K562 (cell line): ENCODE results near the gene TTLL4.

Experiments used
- POLR2A ChIP-seq: fragments of 450-650 bp; conservative IDR thresholded peaks from 2 replicates; pipeline ENCODE4 v1.6.1; 2016
- ZNF644 ChIP-seq: fragments of 200-800 bp; sonication (Bioruptor generic); IDR thresholded peaks from 2 replicates; pipeline ENCODE4 v1.6.1; 2016; ENCODE audit warnings: low read depth, missing genetic modification characterization, missing compliant biosample characterization

- TF ChIP-seq ZNF644 (no peak), POLR2A (no peak)
These were observed 5.4 kb downstream of the TTLL4 start for GRCh38 chr2:218716070-218716469.
